GM12891 (cell line): Measurements from ENCODE around the gene OPRD1.

Experiments used
- PAX5 ChIP-seq: IDR thresholded peaks from 2 replicates; pipeline ENCODE4 v1.6.1; 2011; ENCODE audit warnings: low read length, moderate library complexity, mild to moderate bottlenecking; ENCODE audit not compliant: insufficient read depth, severe bottlenecking
- POLR2A ChIP-seq: IDR thresholded peaks from 2 replicates; pipeline ENCODE4 v1.6.1; 2011; ENCODE audit warnings: low read depth, low read length, control low read depth
- POLR2AphosphoS5 ChIP-seq: IDR thresholded peaks from 2 replicates; pipeline ENCODE4 v1.6.1; 2011; ENCODE audit warnings: low read depth, low read length, control low read depth
- POU2F2 ChIP-seq: IDR thresholded peaks from 2 replicates; pipeline ENCODE4 v1.6.1; 2011; ENCODE audit warnings: low read depth, mild to moderate bottlenecking, control low read depth, low read length, moderate library complexity
- SPI1 ChIP-seq: IDR thresholded peaks from 2 replicates; pipeline ENCODE4 v1.6.1; 2011; ENCODE audit warnings: low read depth, low read length, control low read depth
- TAF1 ChIP-seq: IDR thresholded peaks from 2 replicates; pipeline ENCODE4 v1.6.1; 2011; ENCODE audit warnings: low read depth, low read length, control low read depth

- no peak for TF ChIP-seq POLR2AphosphoS5
- TF ChIP-seq POLR2A = no peak
- TF ChIP-seq TAF1 = no peak
- no peak for TF ChIP-seq SPI1
- TF ChIP-seq POU2F2 = no peak
- TF ChIP-seq PAX5 = no peak
Measured at GRCh38 chr1:28902738-28903137, 90.8 kb downstream of the OPRD1 start.
